PC-3 (cell line): ENCODE results near the gene PLEKHA1. TPM values are rescaled to one million over a fixed set of nuclear protein-coding genes. Genes with fewer than 3 reads are reported as not detected.

Source experiments
- ATAC-seq: fragments of 200-7000 bp; cut with Tn5 transposase; 2 replicates; pipeline ENCODE4 v1.9.1; 2020; ENCODE audit warnings: mild to moderate bottlenecking, moderate library complexity
- BruUV-seq: library from RNA; stranded (reverse); fragments of 400-500 nt; replicated peaks from 2 replicates; lab custom pipeline; 2021; lab: Mats Ljungman, UMichigan
- CTCF ChIA-PET: fragments of 300-600 bp; sonication (Branson Sonifier 250); formaldehyde crosslinking; loops from one replicate; lab custom pipeline; 2022; ENCODE audit warnings: antibody characterized with exemption; lab: Charles Lee
- POLR2A ChIA-PET: fragments of 300-600 bp; sonication (Branson Sonifier 250); formaldehyde crosslinking; loops from one replicate; lab custom pipeline; 2022; ENCODE audit warnings: antibody characterized with exemption; ENCODE audit not compliant: unreplicated experiment; lab: Charles Lee
- DNase-seq: peaks from one replicate; pipeline ENCODE4 v3.0.0-alpha.2; 2015
- H2AFZ ChIP-seq: fragments of 300-600 bp; sonication (generic); 2 replicates; pipeline ENCODE4 v1.6.0; 2016; ENCODE audit warnings: antibody characterized with exemption, low read length
- H3F3A ChIP-seq: fragments of 300-600 bp; sonication (generic); one replicate; pipeline ENCODE4 v1.6.0; 2017; ENCODE audit warnings: antibody characterized with exemption, low read length, control low read depth, mild to moderate bottlenecking; ENCODE audit not compliant: unreplicated experiment
- H3K27ac ChIP-seq: fragments of 300-600 bp; sonication (generic); 2 replicates; pipeline ENCODE4 v1.5.1; 2016; ENCODE audit warnings: mild to moderate bottlenecking, low read length
- H3K27me3 ChIP-seq: fragments of 300-600 bp; sonication (generic); 2 replicates; pipeline ENCODE4 v1.6.1; 2016; ENCODE audit warnings: low read length, mixed read lengths
- H3K36me3 ChIP-seq: fragments of 300-600 bp; sonication (generic); 2 replicates; pipeline ENCODE4 v1.6.1; 2016; ENCODE audit warnings: low read depth, mixed run types, low read length, mixed read lengths
- H3K4me1 ChIP-seq: fragments of 300-600 bp; sonication (generic); 2 replicates; pipeline ENCODE4 v1.5.1; 2016; ENCODE audit warnings: low read length; ENCODE audit not compliant: insufficient read depth
- H3K4me2 ChIP-seq: fragments of 300-600 bp; sonication (generic); 2 replicates; pipeline ENCODE4 v1.6.0; 2016; ENCODE audit warnings: low read length
- H3K4me3 ChIP-seq: fragments of 300-600 bp; sonication (generic); 2 replicates; pipeline ENCODE4 v1.5.1; 2016; ENCODE audit warnings: mild to moderate bottlenecking, low read length, mixed read lengths
- H3K79me2 ChIP-seq: fragments of 300-600 bp; sonication (generic); 2 replicates; pipeline ENCODE4 v1.6.1; 2017; ENCODE audit warnings: low read length, mixed read lengths
- H3K9ac ChIP-seq: fragments of 300-600 bp; sonication (generic); 2 replicates; pipeline ENCODE4 v1.6.0; 2016; ENCODE audit warnings: mild to moderate bottlenecking, low read length
- H3K9me2 ChIP-seq: fragments of 300-600 bp; sonication (generic); replicated peaks from 2 replicates; pipeline ENCODE4 v1.6.1; 2016; ENCODE audit warnings: mixed run types, low read length, mixed read lengths
- H3K9me3 ChIP-seq: fragments of 300-600 bp; sonication (generic); 2 replicates; pipeline ENCODE4 v1.6.1; 2016; ENCODE audit warnings: low read length, mixed read lengths
- H4K20me1 ChIP-seq: fragments of 300-600 bp; sonication (generic); 2 replicates; pipeline ENCODE4 v1.6.1; 2016; ENCODE audit warnings: low read length, mixed read lengths
- CTCF ChIP-seq: fragments of 300-600 bp; sonication (generic); conservative IDR thresholded peaks from 2 replicates; pipeline ENCODE4 v1.5.1; 2017; ENCODE audit warnings: antibody characterized with exemption, low read depth, mild to moderate bottlenecking, low read length
- EZH2 ChIP-seq: fragments of 300-600 bp; sonication (generic); IDR thresholded peaks from one replicate; pipeline ENCODE4 v1.6.1; 2017; ENCODE audit warnings: antibody characterized with exemption, mild to moderate bottlenecking, low read length; ENCODE audit not compliant: unreplicated experiment
- EZH2phosphoT487 ChIP-seq: fragments of 300-600 bp; sonication (generic); IDR thresholded peaks from 2 replicates; pipeline ENCODE4 v1.6.1; 2018; ENCODE audit warnings: mild to moderate bottlenecking, antibody characterized with exemption, low read length, borderline replicate concordance
- intact Hi-C: fragments of 100-400 bp; cut with micrococcal nuclease; formaldehyde crosslinking; loops from 2 replicates; pipeline ENCODE4 v1.9.0; 2023
- total RNA-seq: library from RNA; depleted of rRNA; stranded (reverse); fragments of >200 nt; gene quantifications from 2 replicates; pipeline ENCODE4 v1.2.3, GENCODE V29; 2014

The PLEKHA1 gene
- total RNA-seq, 1 experiment from 2014 or later: 5.2 TPM

DNA sequence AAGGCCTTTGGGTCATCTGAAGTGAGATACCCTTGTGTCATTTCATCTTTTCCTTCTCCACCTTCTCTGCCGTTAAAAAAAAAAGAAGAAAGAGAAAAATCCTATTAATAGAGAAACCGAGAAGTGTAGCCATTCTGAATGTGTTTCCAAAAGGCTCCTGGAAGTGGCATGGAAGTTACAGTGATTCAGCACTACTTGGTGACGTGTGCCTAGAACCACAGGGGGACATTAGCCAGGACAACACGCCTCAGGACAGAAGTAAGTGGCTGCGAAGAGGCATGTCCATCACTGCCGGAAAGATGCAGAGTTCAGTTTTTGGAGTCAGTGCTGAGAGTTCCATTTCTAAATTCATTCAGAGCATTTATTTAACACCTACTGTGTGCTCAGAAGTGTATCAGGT is 93.2 kb downstream of the PLEKHA1 start:
- H3K9me2 ChIP-seq: no peaks in the 10 kb centered on the region
- H3F3A ChIP-seq: no peaks in the 10 kb centered on the region
- no TSS peak for BruUV-seq
- ChIA-PET CTCF (no interaction called here), POLR2A (no interaction called here)
- no peaks in the 10 kb centered on the region for H4K20me1 ChIP-seq
- peaks cover 30% of the 10 kb centered on the region for H3K4me1 ChIP-seq
- H3K9ac ChIP-seq: no peak overlapping the region
- no peak overlapping the region for H2AFZ ChIP-seq
- 0 out of 2 replicates have a peak, but pooled peaks cover 3% of the 10 kb centered on the region for H3K79me2 ChIP-seq
- no peak overlapping the region for H3K27ac ChIP-seq
- DNase-seq (no peak), ATAC-seq (no peak)
- no peaks in the 10 kb centered on the region for H3K27me3 ChIP-seq
- intact Hi-C loops: loop anchor here (5.0 kb wide), 1 partner anchor 100 kb away; no protein-coding TSS in a partner anchor
- H3K9me3 ChIP-seq: no peaks in the 10 kb centered on the region
- no peak overlapping the region for H3K4me2 ChIP-seq
- H3K36me3 ChIP-seq: no peaks in the 10 kb centered on the region
- H3K4me3 ChIP-seq: no peak overlapping the region
- TF ChIP-seq CTCF: no peak
- TF ChIP-seq EZH2phosphoT487: no peak
- no peak for TF ChIP-seq EZH2

DNA sequence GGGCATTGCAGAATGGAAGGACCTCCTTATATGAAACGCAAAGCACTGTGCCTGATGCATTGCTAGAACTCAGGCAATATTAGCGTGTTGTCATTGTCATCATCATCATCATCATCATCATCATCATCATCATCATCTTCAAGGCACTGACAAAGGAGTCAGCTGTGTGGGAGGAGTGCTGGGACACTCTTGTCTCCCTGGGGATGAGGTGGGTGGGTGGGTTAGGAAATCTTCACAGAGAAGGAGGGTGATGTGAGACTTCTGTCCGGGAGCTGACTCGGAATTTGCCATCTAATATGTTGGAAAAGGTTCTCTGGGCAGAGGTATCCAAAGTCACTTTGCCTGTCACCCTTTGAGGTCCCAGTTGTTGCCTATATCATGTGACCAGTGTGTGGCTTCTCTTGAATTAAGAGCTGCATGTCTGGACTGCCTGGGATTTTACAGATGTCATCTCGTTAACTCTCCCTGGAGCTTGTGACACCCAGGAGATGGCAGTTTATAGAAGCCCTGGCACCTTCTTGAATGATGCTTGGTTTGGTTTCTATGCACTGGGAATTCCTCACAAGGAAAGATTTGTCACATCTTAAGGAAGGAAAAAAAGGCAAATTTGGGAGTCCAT is 93.9 kb downstream of the PLEKHA1 start:
- no peak overlapping the region for H3K9ac ChIP-seq
- H4K20me1 ChIP-seq: no peaks in the 10 kb centered on the region
- no peaks in the 10 kb centered on the region for H3F3A ChIP-seq
- H3K4me1 ChIP-seq: peaks cover 28% of the 10 kb centered on the region
- H3K9me3 ChIP-seq: no peaks in the 10 kb centered on the region
- H3K4me2 ChIP-seq: peak overlapping the region; percentile 42
- no peaks in the 10 kb centered on the region for H3K9me2 ChIP-seq
- no peak for TF ChIP-seq EZH2phosphoT487
- TF ChIP-seq EZH2: no peak
- TF ChIP-seq CTCF: no peak
- peak overlapping the region; percentile 74 for H3K27ac ChIP-seq
- H2AFZ ChIP-seq: no peak overlapping the region
- DNase-seq (no peak), ATAC-seq (no peak)
- no peaks in the 10 kb centered on the region for H3K36me3 ChIP-seq
- H3K4me3 ChIP-seq: no peak overlapping the region
- POLR2A ChIA-PET: no interaction called here
- BruUV-seq: no TSS peak
- CTCF ChIA-PET: interaction anchor here (0.8 to 1.1 kb wide), 4 partner anchors 26 to 97 kb away, joined by 3 to 9 read pairs (median 4); no protein-coding TSS in a partner anchor
- 0 out of 2 replicates have a peak, but pooled peaks cover 3% of the 10 kb centered on the region for H3K79me2 ChIP-seq
- H3K27me3 ChIP-seq: no peaks in the 10 kb centered on the region
- intact Hi-C loops: loop anchor here (5.0 kb wide), 1 partner anchor 99 kb away; no protein-coding TSS in a partner anchor
